Nephron progenitor cell (in vitro differentiated cells): ENCODE measurements around the gene ATP13A4.

ENCODE experiments used
- DNase-seq: peaks from one replicate; pipeline ENCODE4 v3.0.0; 2021
- H3K27ac Mint-ChIP-seq: 2 replicates; pipeline ENCODE4 v1.8.0; 2021; ENCODE audit warnings: mild to moderate bottlenecking, moderate library complexity, mixed read lengths
- H3K27me3 Mint-ChIP-seq: 2 replicates; pipeline ENCODE4 v1.8.0; 2021; ENCODE audit warnings: mild to moderate bottlenecking, low read depth, mixed read lengths; ENCODE audit not compliant: poor library complexity
- H3K36me3 Mint-ChIP-seq: 2 replicates; pipeline ENCODE4 v1.8.0; 2021; ENCODE audit warnings: low read depth, mixed read lengths
- H3K4me1 Mint-ChIP-seq: 2 replicates; pipeline ENCODE4 v1.8.0; 2021; ENCODE audit warnings: mixed read lengths
- H3K4me3 Mint-ChIP-seq: 2 replicates; pipeline ENCODE4 v1.8.0; 2021; ENCODE audit warnings: mild to moderate bottlenecking, moderate library complexity, mixed read lengths
- H3K9me3 Mint-ChIP-seq: 2 replicates; pipeline ENCODE4 v1.8.0; 2021; ENCODE audit warnings: mild to moderate bottlenecking, moderate library complexity, mixed read lengths
- TF ChIP-seq, protein P1 (sequence below): fragments of 200-600 bp; sonication (generic); IDR thresholded peaks from 2 replicates; pipeline ENCODE4 v1.5.0; 2021; ENCODE audit warnings: antibody characterized with exemption

The ATP13A4 gene

DNA sequence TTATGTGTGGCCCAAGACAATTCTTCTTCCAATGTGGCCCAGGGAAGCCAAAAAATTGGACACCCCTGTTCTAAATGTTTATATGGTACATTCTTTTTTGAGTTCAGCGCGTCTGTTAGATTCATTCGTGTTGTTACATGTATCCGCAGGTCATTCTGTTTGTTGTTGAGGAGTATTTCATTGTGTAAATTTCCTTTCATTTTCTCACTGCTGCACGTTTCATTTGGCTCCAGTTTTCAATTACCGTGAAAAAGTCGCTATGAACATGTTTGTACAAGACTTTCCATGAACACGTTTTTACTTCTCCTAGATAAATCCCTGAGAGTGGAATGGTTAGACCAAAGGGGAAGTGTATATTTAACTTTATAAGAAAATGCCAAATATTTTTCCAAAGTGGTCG is 30.8 kb upstream of the ATP13A4 start:
- TF ChIP-seq, protein P1, sequence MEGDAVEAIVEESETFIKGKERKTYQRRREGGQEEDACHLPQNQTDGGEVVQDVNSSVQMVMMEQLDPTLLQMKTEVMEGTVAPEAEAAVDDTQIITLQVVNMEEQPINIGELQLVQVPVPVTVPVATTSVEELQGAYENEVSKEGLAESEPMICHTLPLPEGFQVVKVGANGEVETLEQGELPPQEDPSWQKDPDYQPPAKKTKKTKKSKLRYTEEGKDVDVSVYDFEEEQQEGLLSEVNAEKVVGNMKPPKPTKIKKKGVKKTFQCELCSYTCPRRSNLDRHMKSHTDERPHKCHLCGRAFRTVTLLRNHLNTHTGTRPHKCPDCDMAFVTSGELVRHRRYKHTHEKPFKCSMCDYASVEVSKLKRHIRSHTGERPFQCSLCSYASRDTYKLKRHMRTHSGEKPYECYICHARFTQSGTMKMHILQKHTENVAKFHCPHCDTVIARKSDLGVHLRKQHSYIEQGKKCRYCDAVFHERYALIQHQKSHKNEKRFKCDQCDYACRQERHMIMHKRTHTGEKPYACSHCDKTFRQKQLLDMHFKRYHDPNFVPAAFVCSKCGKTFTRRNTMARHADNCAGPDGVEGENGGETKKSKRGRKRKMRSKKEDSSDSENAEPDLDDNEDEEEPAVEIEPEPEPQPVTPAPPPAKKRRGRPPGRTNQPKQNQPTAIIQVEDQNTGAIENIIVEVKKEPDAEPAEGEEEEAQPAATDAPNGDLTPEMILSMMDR = no peak
- Mint-ChIP-seq H3K4me1 (no peaks in the 10 kb centered on the region), H3K27me3 (peaks cover 11% of the 10 kb centered on the region), H3K27ac (no peak overlapping the region), H3K36me3 (no peaks in the 10 kb centered on the region), H3K9me3 (no peaks in the 10 kb centered on the region), H3K4me3 (no peak overlapping the region)
- no peak for DNase-seq

DNA sequence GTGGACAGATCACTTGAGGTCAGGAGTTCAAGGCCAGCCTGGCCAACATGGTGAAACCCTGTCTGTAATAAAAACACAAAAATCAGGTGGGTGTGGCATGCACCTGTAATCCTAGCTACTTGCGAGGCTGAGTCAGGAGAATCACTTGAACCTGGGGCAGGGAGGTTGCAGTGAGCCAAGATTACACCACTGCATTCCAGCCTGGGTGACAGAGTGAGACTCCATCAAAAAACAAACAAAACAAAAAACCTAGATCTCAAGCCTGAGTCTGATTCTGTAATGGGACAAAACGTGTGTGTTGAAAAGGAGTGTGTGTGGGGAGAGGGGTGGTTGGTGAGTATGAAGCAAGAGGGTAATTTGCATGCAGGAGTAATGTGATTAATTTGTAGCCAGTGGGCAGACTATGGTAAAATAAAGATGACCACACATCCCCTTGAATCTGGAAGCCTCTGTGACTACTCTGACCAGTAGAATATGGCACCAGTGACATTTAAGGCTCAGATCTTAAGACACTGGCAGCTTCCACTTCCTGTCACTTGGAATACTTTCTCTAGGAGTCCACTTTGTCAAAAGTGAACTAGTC is 19.9 kb upstream of the ATP13A4 start:
- no peak overlapping the region for H3K27ac Mint-ChIP-seq
- no peak overlapping the region for H3K4me3 Mint-ChIP-seq
- peaks cover 12% of the 10 kb centered on the region for H3K4me1 Mint-ChIP-seq
- H3K27me3 Mint-ChIP-seq = peaks cover 3% of the 10 kb centered on the region
- TF ChIP-seq, protein P1 = no peak
- no peak for DNase-seq
- H3K9me3 Mint-ChIP-seq = no peaks in the 10 kb centered on the region
- no peaks in the 10 kb centered on the region for H3K36me3 Mint-ChIP-seq

DNA sequence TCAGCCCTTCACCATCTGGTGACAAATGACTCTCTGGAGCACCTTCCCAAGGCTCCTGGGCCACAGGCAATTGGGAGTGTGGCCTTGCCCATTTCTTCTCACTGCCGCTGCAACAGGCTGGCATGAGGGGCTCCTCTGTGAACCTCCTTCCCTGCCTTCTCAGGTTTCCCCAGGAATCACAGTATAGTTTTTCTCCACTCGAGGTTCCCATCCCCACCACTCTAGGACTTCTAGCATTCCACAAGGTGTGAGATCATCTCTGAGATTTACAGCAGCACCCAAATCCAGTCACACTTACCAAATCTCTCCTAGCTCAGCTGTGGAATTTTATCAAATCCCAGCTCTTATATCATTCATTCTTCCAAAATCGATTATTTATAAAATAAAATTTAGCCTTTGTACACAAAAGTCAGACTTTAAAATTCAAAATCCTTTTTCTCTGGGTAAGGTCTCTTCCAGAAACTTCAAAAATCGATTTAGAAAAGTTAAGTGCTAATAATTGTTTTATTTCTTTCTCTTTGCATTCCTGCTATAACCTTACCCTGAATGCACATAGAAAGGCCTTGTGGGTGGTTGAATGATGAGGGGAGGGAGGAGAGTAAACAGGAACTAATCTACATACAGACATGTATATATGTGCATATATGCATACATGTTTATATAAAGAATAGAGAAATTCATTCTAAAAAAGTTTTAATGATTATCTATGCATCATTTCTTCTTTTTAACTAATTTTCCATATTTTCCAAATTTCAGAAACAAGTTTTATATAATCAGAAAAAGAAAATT is 18.9 kb upstream of the ATP13A4 start:
- Mint-ChIP-seq H3K4me3 (no peak overlapping the region), H3K4me1 (peaks cover 12% of the 10 kb centered on the region), H3K9me3 (no peaks in the 10 kb centered on the region), H3K27me3 (peaks cover under 1% of the 10 kb centered on the region), H3K27ac (no peak overlapping the region), H3K36me3 (no peaks in the 10 kb centered on the region)
- DNase-seq = no peak
- TF ChIP-seq, protein P1 = no peak

DNA sequence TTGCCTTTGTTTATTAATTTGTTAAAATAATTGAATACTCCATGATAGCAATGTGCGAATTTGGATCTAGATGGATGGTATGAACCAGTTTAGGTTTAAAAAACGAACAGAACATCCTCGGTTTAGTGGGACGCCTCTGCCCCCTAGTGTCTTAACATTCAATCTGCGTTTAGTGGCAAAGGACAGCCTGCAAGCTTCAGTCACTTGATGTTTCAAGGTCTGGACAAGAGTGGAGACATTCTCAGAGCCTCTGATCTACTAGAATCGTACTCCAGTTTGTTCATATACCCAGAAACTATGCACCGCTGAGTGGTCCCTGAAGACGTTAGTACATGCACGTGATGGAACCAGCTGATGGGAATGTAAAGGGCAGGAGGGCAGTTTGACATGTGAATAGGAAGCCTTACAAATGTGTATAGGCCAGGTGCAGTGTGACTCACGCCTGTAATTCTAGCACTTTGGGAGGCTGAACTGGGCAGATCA is 17.8 kb upstream of the ATP13A4 start:
- H3K4me1 Mint-ChIP-seq = peaks cover 12% of the 10 kb centered on the region
- H3K36me3 Mint-ChIP-seq = no peaks in the 10 kb centered on the region
- no peaks in the 10 kb centered on the region for H3K27me3 Mint-ChIP-seq
- no peaks in the 10 kb centered on the region for H3K9me3 Mint-ChIP-seq
- TF ChIP-seq, protein P1 = peak; percentile 84
- peak; percentile 64 for DNase-seq
- no peak overlapping the region for H3K4me3 Mint-ChIP-seq
- H3K27ac Mint-ChIP-seq = no peak overlapping the region

DNA sequence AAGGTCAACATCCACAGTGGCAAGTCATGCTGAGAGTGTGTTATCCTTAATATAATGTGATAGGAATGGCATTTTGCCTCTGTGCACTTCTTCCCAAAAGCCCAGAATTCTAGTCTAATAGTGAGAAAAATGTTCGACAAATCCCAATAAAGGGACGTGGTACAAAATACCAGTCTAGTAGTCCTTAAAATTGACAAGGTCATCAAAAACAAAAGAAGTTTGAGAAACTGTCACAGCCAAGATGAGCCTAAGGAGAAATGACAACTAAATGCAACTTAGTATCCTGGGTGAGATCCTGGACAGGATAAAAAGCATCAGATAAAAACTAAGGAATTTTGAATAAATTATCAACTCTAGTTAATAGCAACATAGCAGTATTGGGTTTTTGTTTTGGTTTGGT is 14.4 kb upstream of the ATP13A4 start:
- TF ChIP-seq, protein P1 = no peak
- H3K27me3 Mint-ChIP-seq = no peaks in the 10 kb centered on the region
- no peaks in the 10 kb centered on the region for H3K36me3 Mint-ChIP-seq
- no peak for DNase-seq
- H3K27ac Mint-ChIP-seq = no peak overlapping the region
- no peaks in the 10 kb centered on the region for H3K9me3 Mint-ChIP-seq
- H3K4me1 Mint-ChIP-seq = peaks cover 6% of the 10 kb centered on the region
- no peak overlapping the region for H3K4me3 Mint-ChIP-seq
